Activated CD4-positive, alpha-beta T cell treated with anti-CD3 and anti-CD28 coated beads for 1 hour (primary cell): Measurements from ENCODE around the gene LRSAM1.

Experiments used
- DNase-seq: peaks from one replicate; pipeline ENCODE4 v3.0.0-alpha.2; 2020

LRSAM1 gene

DNA sequence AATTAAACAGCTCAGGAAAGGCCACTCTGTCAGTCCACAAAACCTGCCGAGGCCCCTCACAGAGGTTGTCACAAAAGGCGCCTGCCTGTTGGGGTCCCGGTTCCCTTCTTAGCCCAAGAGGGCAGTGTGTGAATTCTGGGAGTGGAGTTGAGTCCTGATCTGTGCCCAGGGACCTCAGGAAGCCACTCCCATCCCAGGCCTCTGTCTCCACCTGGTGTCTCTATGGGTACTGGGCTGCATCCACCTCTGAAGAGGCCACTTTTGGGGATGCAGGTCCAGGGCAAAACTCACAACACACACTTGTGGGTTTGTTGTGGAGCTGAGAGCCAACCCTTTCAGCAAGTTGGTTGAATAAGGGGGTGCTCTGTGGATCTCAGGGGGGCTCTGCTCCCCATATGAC lies 86.5 kb downstream of the LRSAM1 start:
- no peak for DNase-seq

DNA sequence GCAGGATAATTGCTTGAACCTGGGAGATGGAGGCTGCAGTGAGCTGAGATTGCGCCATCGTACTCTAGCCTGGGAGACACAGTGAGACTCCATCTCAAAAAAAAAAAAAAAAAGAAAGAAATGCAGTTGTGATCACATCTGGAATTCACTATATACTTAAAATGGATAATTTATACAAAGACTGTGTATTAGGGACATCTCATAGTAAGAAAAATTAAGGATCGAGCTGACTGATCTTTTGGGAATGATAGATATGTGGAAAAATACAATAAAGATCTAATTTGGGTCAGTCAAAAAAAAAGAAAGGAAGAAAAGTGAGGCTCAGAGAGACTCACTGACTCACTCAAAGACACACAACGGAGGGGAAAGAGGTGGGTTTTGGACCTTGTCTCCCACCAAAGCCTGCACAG lies 87.5 kb downstream of the LRSAM1 start:
- no peak for DNase-seq

DNA sequence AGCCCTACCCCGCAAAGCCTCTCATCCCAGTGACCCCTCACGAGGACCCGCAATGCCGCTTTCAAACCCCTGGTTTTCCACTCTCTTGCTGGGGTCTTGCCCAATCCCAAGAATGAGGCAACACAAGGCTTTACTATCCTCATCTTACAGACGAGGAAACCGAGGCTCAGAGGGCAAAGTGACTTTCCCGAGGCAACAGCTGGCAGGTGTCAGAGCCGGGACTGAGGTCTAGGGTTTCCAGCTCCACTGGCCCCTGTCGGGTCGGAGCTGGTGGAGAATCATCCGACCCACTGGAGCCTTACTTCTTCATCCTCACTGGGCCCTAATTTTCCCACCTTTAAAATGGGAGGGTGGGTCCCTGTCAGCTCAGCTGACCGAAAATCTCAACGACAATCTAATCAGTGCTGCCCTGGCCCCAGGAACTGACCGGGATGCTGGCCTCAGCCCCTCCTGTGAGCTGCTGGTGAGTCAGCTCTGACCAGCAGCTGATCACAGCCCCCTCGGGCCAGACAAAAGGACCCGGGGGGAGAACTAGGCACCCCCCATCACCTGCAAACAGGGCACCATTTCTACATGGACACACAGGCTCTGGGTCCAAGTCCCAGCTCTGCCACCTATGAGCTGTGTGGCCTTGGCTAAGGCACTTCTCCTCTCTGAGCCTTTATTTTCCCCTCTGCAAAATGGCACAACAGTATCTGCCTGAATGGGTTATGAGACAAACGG lies 88.1 kb downstream of the LRSAM1 start:
- DNase-seq, result no peak

DNA sequence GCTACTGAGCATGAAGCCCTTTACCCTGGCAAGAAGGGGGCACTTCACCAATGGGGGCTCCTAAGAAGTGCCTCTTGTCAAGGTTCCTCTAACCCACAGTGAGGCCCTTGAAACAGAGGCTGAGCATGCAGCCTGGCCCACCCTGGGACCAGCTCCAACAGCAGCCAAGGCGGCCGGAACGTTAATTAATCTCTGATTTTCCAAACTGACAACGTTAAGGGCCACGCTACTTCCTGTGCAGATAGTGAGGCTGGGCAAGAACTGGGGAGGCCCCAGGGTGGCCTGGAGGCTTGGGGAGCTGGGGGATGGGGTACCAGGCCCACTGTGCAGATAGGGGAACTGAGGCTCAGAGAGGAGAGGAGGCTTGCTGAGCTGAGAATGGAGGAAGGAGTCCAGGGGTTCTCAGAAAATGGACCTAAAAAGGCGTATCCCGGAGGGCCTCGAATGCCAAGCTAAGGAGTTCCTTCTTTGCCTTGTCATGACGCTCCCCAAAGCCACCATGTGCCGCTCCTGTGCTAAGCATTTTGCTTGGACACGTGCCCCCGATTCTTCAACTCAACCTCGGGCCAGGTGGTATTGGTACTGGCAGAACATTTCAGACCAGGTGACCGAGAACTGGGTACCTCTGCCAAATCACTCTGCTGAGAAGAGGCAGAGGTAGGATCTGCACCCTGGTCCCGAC lies 88.8 kb downstream of the LRSAM1 start:
- DNase-seq, result no peak

DNA sequence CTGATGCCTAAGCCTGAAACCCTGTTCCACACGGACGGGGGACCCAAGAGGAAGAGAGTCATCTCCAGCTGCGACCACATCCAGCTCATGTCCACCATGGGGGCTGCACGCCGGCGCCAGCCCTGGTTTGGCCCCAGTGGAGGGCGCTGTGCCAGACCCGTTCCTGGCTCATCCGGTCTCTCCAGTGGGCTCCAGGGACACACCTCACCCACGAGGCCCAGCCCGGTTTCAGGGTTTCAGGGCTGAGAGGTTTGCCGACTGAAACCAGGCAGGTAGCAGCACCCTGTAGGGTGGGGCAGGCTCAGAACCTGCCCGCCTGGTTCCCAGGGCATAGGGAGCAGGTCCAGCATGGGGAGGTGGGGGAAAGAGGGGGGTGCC lies 89.3 kb downstream of the LRSAM1 start:
- no peak for DNase-seq

DNA sequence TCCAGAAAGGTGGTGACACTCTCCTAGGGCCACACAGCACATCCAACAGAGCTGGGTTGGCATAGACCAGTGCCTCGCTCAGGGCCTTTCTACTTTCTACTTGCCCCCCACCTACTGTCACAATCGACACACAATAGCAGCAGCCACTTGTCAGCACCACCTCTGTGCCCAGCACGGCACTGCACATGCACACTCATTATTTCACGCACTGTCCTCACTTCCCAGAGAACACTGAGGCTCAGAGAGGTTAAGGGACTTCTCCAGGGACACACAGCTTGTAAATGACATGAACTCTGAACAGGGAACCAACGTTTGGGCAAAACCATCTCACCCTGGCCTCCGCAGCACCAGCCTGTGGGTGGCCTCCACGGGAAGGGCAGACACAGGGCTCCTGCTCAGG lies 89.9 kb downstream of the LRSAM1 start:
- DNase-seq, result no peak

DNA sequence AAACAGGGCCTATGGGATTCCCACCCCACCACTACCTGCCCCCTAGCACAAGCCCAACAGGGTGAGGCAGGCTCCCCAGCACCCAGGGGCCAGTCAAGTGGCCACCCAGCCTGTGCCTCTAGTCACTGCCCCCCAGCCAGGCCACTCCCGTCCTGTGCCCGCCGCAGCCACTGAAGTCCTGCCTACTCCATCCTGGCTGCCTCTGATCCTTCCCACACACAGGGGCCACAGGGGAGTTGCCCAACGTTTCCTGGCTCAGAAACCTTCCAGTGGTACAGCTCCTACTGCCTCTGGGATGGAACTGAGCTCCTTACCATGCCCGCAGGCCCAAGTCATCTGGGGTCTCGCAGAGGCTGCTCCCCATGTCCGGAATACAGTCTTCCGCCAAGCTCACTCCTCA lies 90.6 kb downstream of the LRSAM1 start:
- DNase-seq, result no peak

DNA sequence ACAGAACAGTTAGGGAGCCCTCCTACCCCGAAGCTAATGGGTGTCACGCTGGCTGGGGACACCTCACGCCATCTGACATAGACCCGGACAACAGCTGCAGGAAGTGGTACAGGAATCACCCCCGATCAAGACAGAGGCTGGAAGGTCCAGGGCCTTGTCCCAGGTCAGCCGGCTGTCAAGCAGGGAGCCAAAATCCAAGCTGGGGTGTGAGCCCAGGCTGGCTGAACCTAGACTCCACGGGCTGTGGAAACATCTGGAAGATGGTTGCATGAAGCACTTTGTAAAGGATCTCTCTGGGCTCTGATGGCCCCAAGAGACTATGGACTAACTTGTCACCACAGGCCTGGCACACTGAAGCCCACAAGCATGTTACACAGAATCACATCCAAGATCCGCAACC lies 91.9 kb downstream of the LRSAM1 start:
- no peak for DNase-seq

DNA sequence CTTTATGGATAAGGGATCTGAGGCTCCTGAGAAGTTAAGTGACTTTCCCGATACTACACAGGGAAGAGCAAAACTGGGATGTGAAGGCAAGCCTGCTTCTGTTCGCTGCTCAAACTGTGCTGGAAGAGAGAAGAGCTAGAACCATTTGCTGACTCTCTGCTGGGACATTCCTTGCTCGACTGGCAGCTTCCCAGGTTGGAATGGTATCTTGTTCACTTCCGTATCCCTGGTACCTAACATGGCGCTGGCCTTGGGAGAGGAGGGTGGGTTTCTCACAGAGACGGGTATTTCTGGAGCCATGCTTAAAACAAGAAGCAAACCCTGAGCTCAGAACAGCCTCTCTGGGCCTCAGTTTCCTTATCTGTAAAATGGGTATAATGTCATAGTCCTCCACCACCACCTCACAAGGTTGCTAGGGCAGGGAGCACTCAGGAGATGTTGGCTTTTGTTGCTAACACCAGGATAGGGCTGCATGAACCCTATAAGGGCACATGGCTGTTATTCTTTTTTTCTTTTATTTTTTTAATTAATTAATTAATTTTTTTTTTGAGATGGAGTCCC lies 92.7 kb downstream of the LRSAM1 start:
- DNase-seq, result no peak

DNA sequence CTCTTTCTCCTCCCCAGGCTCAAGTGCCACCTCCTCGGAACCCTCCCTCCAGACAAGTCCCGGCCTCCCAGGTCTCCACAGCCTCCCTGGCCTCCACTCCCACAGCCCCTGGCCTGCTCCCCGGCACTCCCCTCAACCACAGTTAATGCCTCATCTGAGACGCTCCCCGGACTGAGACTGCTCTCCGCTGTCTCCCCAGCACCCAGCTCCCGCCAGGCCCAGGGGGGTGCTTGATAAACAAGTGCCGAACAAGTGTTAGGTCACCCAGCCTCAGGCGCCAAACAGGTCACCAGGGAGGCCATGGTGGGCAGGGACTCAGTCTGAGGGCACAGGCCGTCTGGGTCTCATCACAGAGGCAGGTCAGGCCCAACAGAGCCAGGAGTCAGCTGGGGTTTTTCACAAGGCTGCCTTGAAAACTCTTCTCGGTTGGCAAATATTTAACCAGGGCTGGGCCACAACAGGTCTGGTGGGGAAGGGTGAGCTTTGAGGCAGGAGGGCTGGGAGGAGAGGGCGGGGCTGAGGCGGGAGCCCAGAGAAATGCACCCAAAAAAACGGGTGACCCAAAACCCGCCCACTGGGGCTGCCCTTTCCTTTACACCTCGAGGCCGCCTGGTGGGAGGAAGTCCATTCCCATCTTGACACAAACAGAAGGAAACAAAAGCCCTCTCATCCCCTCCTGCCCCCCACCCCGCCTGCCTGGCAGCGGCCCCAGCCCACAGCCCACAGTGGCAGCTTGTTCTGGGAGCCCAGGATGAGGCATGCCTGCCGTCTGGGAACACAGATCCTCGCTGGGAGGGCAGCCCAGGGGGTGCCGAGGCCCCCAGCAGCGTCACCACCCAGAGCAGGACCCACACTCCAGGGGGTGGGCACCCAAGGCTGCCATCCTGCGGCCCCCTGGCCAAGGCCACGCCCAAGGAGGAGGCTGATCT lies 94.2 kb downstream of the LRSAM1 start:
- no peak for DNase-seq

DNA sequence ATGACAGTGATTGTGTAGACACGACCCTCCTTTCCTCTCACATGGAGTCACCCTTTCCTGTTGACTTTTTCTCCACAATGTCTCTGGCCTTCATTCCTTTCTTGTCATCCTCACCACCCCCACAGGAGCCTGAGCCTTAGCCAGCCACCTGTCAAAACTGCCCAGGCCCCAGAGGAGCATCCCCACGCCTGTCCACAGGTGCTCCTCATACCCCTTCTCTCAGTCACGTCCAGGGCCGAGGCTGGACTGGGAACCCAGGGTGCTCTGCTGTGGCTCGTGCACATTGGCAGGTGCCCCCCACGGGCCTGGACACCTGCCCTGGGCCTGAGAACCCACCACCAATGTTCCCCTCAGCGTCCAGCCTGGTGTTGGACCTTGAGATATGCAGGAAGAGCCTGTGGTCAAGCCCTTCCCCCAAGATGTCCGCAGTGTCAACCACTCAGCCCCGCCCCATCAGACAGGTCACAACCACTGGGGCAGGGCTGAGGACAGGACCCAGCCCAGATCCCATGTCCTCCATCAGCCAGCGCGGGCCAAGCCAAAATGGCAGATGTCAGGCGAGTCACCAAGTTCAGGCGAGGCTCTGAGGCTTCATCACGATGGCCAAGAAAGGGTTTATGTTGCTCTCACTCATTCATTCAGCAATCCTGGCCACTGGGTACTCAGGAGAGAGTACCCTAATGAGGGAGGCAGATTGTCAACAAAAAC lies 95.0 kb downstream of the LRSAM1 start:
- no peak for DNase-seq

DNA sequence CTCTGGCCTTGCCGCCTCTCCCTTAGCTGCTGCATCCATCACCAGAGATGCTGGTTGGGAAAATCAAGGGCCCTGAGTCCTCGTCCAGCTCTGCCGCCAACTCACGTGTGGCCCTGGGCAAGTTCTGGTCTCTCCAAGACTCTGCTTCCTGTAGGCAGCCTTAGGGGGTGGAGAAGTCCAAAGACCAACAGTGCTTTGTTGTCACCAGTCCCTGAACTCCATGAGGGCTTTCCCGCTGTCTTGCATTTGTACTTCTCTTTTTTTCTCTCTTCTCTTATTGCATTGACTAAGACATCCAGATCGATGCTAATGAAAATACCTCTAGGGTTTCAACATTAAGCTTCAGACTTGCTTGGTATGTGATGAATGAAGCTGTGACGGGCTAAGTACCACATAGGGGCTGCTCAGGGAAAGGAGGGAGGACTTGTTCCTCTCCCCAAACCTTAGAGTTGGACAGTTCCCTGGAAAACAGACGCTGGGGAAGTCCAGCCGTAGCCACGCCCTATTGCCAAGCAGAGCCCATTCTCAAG lies 97.1 kb downstream of the LRSAM1 start:
- no peak for DNase-seq

DNA sequence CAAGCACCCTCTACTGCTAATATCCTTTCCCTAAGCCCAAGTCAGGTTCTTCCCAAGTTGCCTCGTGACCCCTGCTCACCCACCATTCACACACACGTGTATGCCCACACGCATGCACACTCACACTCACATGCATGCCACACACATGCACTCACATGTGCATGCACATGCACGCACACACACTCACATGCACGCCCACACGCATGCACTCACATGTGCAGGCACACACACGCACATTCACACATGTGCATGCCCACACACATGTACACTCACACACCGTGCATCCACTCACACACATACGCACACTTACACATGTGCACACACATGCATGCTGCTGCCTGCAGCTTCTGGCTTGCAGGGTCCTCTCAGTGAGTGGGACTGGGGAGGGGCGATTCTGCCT lies 97.9 kb downstream of the LRSAM1 start:
- DNase-seq, result no peak

DNA sequence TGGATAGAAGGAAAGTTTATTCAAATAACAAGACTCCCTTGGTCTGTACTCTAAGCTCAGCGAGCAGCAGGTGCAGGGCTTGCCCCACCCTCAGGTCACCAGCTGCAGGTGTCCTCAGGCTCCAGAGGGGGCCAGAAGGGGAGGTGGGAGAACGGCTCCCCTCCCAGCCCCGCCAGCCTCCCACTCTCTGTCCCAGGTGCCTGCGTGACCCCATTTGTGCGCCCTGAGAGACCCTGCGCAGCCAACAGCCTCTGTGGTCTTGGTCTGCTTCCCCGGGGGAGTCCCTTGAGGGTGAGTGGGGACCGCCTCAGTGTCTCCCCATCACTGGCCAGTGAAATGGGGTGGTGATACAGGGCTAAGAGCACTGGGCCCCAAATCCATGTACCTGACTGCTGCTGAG lies 98.4 kb downstream of the LRSAM1 start:
- DNase-seq, result no peak

DNA sequence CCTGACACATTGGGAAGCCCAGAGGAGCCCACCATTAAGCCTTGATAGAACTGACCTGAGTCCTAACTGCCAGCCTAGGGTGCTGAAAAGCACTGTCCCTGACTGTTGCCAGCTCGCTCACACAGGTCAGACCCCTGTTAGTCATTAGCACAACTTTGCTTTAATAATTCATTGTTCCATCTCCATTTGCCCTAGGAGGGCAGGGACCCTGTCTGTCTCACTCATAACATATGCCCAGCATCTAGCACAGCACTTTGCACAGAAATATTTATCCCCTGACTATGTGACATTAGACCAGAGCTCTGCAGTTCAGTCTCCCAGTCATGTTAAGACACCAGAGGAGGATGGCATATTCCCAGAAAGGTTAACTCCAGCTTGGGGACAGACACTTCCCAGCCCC lies 99.0 kb downstream of the LRSAM1 start:
- no peak for DNase-seq

DNA sequence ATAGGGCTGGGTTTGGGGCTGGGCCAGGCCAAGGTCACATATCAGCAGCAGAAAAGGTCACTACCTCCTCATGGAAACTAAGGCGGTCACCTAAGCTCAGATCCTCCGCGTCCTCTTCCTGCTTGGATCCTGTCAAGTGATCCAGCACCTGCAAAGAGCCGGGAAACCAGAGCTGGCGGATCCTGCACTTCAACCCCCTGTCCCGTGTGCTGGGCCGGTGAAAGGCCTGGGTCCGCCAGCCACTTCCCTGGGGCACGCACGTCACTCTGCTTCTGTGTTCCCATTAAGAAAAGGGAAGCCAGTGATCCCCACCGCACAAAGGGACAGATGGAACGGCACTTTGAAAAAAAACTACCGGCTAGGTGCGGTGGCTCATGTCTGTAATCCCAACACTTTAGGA lies 99.4 kb downstream of the LRSAM1 start:
- no peak for DNase-seq
